HG03025 (cell line): ENCODE data around the gene LGR5.

Source experiments
- ATAC-seq: cut with Tn5 transposase; IDR thresholded peaks from one replicate; pipeline ENCODE4 v1.9.1; 2021; ENCODE audit warnings: mild to moderate bottlenecking, moderate library complexity; ENCODE audit not compliant: unreplicated experiment, low FRiP score

The LGR5 gene

DNA sequence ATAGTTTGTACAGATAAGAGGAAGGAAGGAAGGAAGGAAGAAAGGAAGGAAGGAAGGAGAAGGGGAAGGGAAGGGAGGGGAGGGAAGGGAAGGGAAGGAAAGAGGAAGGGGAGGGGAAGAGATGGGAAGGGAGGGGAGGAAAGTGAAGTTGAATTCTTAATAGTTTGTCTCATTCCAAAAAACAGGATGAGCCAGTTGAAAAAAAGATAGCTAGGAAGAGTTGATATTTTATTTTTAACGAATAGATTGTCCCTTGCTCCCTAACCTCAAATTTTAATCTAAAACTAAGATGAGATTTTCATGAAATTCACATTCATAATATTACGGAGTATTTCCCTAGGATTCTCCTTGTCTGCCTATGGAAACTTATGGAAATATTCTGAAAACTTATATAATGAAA lies 143.3 kb downstream of the LGR5 start:
- no peak for ATAC-seq

DNA sequence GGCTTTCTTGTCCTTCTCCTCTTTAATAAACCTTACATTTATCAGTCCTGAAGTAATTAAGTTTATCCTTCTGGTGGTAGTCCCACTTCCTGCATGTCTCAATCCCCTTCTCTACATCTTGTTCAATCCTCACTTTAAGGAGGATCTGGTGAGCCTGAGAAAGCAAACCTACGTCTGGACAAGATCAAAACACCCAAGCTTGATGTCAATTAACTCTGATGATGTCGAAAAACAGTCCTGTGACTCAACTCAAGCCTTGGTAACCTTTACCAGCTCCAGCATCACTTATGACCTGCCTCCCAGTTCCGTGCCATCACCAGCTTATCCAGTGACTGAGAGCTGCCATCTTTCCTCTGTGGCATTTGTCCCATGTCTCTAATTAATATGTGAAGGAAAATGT lies 144.8 kb downstream of the LGR5 start:
- no peak for ATAC-seq

DNA sequence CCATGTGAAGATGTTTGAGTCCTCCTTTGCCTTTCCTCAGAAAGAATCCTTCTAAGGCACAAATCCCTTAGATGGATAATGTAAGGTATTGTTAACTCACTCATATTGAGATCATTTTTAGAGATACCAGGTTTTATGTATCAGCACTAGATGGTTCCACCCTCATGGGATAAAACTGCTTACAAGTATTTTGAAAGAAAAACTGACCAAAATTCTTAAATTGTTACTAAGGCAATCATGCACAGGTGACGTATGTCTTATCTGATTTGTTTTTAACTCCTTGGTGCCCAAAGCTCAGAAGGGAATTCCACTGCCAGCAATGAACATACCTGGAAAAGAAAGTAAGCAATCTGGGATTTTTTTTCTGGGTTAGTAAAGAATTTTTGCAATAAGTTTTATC lies 145.6 kb downstream of the LGR5 start:
- no peak for ATAC-seq

- ATAC-seq = no peak
Measured at GRCh38 chr12:71587012-71587411, 147.4 kb downstream of the LGR5 start.

DNA sequence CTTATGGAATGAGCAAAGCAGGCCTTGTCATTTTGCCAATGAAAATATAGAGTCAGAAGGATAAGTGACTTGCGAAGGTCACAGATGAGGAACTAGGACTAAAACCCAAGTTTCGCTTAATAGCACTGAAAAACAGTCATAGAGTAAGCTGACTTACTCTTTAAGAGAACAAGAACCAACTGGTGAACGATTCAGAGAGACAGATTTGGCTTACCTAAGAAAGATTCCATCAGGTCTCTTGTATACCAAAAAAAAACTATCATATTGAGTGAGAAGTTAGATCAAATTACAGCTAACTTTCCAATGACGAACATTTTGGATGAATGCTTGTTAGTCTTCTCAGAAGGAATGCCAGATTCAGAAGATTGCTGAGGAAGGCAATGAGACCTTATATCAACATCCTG lies 149.9 kb downstream of the LGR5 start:
- ATAC-seq = no peak

GRCh38 chr12:71591601-71592000 lies 152.0 kb downstream of the LGR5 start:
- ATAC-seq = no peak

GRCh38 chr12:71592841-71593240 lies 153.2 kb downstream of the LGR5 start:
- ATAC-seq = no peak

- ATAC-seq = no peak
Measured at GRCh38 chr12:71594214-71594948, 154.8 kb downstream of the LGR5 start.

DNA sequence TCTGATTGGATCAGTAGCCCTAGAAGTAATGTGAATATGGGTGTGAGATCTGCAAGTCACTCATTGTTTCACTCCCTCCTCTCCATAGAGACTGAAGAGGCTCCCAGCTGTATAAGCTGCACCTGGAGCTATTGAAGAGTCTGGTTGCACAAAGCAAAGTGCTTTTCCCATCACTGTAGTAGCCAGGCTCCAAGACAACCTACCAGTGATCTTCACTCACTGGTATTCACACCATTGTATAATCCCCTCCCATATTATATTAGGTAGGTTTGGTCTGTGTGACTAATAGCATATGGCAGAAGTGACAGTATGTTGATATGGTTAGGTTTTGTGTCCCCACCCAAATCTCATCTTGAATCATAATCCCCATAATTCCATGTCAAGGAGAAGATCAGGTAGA lies 159.6 kb downstream of the LGR5 start:
- no peak for ATAC-seq

GRCh38 chr12:71601546-71601945 lies 161.9 kb downstream of the LGR5 start:
- ATAC-seq = no peak

GRCh38 chr12:71602761-71603577 lies 163.4 kb downstream of the LGR5 start:
- ATAC-seq = no peak

DNA sequence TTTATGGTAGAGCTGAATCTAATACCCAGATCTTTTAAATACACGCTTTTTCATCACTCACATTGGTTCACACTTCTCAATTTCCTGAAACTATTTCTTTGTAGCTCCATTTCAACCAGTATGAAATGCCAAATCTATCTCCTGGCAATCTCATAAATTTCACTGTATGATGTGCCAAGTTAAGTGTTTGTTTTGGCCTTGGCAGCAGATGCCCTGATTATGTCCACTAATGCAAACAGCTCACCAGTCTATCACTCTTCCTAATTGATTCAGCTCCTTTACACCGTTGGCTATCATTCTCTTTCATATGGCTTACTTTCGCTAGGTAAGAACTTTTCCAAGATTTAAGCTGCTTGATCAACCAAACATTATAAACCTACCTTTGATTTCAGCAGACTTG lies 165.4 kb downstream of the LGR5 start:
- no peak for ATAC-seq

GRCh38 chr12:71607494-71608330 lies 168.1 kb downstream of the LGR5 start:
- no peak for ATAC-seq

GRCh38 chr12:71610031-71610795 lies 170.6 kb downstream of the LGR5 start:
- ATAC-seq = no peak

- no peak for ATAC-seq
Measured at GRCh38 chr12:71621938-71622337, 182.3 kb downstream of the LGR5 start.

DNA sequence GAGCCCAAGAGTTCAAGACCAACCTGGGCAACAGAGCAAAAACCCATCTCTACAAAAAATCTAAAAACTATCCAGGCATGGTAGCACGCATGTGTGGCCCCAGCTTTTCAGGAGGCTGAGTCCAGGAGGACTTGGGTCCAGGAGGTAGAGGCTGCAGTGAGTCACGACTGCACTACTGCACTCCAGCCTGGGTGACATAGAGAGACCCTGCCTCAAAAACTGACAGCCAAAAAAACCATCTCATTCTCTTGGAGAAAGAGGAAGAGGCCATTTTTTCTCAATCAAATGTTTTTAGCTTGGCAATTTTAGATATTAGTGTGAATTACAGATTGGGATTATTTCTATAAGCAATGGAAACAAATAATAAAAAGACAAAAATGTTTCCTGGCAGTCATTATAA lies 185.9 kb downstream of the LGR5 start:
- ATAC-seq = no peak

DNA sequence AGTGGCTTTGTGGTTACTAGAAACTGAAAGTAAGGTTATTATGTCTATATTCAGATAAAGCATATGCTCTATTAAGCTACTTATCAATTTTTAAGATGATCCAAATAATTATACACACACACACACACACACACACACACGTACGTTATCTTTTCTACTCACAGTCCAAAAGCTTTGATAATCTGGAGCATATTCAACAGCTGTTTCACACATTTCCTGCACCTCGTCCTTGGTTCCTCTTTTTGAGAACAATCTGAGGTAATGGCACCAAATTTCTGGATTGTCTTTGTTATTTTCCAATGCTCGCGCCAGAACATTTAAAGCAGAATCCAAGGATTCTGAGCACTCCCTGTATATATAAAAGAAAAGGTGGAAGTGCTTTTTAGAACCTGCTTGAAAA lies 186.5 kb downstream of the LGR5 start:
- no peak for ATAC-seq

DNA sequence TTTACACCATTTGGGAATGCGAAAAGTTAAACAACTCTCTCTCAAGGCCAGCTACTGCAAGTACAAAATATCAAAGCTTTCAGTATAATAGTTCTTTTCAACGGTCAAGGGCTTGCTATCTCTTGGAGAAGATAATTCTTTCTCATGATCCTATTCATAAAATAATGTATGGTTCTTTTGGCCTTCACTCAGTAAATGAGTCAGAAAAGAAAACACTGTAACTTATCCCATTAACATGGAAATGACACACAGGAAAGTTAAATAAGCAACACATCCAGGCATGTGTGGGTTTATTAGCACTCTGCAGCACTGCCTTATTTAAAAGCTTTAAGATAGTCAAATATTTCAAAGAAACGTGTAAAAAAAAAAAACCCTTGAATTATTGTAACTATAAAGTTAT lies 187.2 kb downstream of the LGR5 start:
- no peak for ATAC-seq

GRCh38 chr12:71627438-71628002 lies 187.9 kb downstream of the LGR5 start:
- ATAC-seq = no peak
